ENCODE data around the gene DHRS3.

DHRS3 gene

GRCh38 chr1:12640958-12641272, 22.9 kb upstream of the DHRS3 start:
- TF ChIP-seq, protein P1, sequence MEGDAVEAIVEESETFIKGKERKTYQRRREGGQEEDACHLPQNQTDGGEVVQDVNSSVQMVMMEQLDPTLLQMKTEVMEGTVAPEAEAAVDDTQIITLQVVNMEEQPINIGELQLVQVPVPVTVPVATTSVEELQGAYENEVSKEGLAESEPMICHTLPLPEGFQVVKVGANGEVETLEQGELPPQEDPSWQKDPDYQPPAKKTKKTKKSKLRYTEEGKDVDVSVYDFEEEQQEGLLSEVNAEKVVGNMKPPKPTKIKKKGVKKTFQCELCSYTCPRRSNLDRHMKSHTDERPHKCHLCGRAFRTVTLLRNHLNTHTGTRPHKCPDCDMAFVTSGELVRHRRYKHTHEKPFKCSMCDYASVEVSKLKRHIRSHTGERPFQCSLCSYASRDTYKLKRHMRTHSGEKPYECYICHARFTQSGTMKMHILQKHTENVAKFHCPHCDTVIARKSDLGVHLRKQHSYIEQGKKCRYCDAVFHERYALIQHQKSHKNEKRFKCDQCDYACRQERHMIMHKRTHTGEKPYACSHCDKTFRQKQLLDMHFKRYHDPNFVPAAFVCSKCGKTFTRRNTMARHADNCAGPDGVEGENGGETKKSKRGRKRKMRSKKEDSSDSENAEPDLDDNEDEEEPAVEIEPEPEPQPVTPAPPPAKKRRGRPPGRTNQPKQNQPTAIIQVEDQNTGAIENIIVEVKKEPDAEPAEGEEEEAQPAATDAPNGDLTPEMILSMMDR (IDR thresholded peaks at IDR 0.05; ENCODE audit: control extremely low read depth, extremely low read depth, low read depth, missing control alignments), result no peak
- DNase-seq (ENCODE audit: extremely low spot score), result no peak
- ChIA-PET POLR2A (no interaction called here), CTCF (interaction anchor here (1.6 to 3.6 kb wide), 2 partner anchors 10 to 18 kb away, joined by 4 to 18 read pairs; no protein-coding TSS in a partner anchor)

- DNase-seq (ENCODE audit: extremely low spot score), result no peak
- TF ChIP-seq, protein P1 (IDR thresholded peaks at IDR 0.05; ENCODE audit: control extremely low read depth, extremely low read depth, low read depth, missing control alignments), result no peak
- CTCF ChIA-PET, result interaction anchor here (3.6 kb wide), 1 partner anchor 19 kb away, joined by 18 read pairs; no protein-coding TSS in a partner anchor
- POLR2A ChIA-PET, result no interaction called here
These were observed 22.4 kb upstream of the DHRS3 start for GRCh38 chr1:12640237-12640957.

GRCh38 chr1:12637693-12638092, 19.7 kb upstream of the DHRS3 start:
- DNase-seq (ENCODE audit: extremely low spot score), result no peak
- ChIA-PET CTCF (interaction anchor here (0.7 kb wide), 1 partner anchor 14 kb away, joined by 3 read pairs; no protein-coding TSS in a partner anchor), POLR2A (no interaction called here)
- TF ChIP-seq, protein P1 (IDR thresholded peaks at IDR 0.05; ENCODE audit: control extremely low read depth, extremely low read depth, low read depth, missing control alignments), result no peak

- CTCF ChIA-PET, result no interaction called here
- TF ChIP-seq, protein P1 (IDR thresholded peaks at IDR 0.05; ENCODE audit: control extremely low read depth, extremely low read depth, low read depth, missing control alignments), result no peak
- DNase-seq (ENCODE audit: extremely low spot score), result no peak
- POLR2A ChIA-PET, result no interaction called here
These were observed 18.3 kb upstream of the DHRS3 start for GRCh38 chr1:12636098-12636950.

DNA sequence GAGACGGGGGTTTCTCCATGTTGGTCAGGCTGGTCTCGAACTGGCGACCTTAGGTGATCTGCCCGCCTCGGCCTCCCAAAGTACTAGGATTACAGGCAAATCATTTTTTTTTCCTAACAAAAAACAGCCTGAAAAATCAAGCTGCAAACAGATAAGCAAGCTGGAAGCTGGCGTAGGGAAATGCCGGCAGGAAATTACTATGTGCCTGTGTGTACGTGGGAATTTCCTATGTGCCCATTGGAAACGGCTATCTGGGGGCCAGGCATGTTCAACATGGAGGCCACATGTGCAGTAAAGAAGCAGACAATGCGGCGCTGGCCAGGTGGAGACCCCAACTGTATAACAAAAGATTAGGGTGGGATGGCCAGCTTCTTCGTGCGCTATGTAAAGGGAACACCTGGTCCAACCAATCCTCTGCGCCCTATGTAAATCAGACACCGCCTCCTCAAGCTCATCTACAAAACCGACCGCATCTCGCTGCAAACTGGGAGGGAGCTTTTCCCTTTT, 16.7 kb upstream of the DHRS3 start:
- ChIA-PET CTCF (no interaction called here), POLR2A (no interaction called here)
- no peak for DNase-seq (ENCODE audit: extremely low spot score)
- TF ChIP-seq, protein P1 (IDR thresholded peaks at IDR 0.05; ENCODE audit: control extremely low read depth, extremely low read depth, low read depth, missing control alignments), result no peak

GRCh38 chr1:12634156-12634555, 16.1 kb upstream of the DHRS3 start:
- POLR2A ChIA-PET, result no interaction called here
- no peak for DNase-seq (ENCODE audit: extremely low spot score)
- TF ChIP-seq, protein P1 (IDR thresholded peaks at IDR 0.05; ENCODE audit: control extremely low read depth, extremely low read depth, low read depth, missing control alignments), result no peak
- CTCF ChIA-PET, result no interaction called here

Data from GM10248 (cell line).